Endothelial cell of hepatic sinusoid (primary cell): ENCODE results near the gene IFITM2.
"Not testable (repeated sequence)": the region's sequence is repeated elsewhere in the genome, so short reads cannot be mapped to it uniquely, and the experiment has no call there.

Experiments
- in situ Hi-C: cut with HindIII; loops from 2 replicates; pipeline ENCODE4 v1.10.0; 2017; ENCODE audit warnings: low sequenced_read_pairs

Gene IFITM2

GRCh38 chr11:281486-282161, 26.0 kb upstream of the IFITM2 start:
- in situ Hi-C loops, result no loop called here

GRCh38 chr11:282171-282570, 25.4 kb upstream of the IFITM2 start:
- in situ Hi-C loops, result no loop called here

GRCh38 chr11:282630-283360, 24.8 kb upstream of the IFITM2 start:
- in situ Hi-C loops, result no loop called here

- in situ Hi-C loops, result no loop called here
Observed at GRCh38 chr11:283405-284104, 24.1 kb upstream of the IFITM2 start.

GRCh38 chr11:284105-285020, 23.3 kb upstream of the IFITM2 start:
- in situ Hi-C loops, result no loop called here

- in situ Hi-C loops, result no loop called here
Observed at GRCh38 chr11:285021-285893, 22.4 kb upstream of the IFITM2 start.

- in situ Hi-C loops, result no loop called here
Observed at GRCh38 chr11:285894-286220, 21.8 kb upstream of the IFITM2 start.

GRCh38 chr11:286977-287820, 20.4 kb upstream of the IFITM2 start:
- in situ Hi-C loops, result not testable (repeated sequence)

GRCh38 chr11:287821-288477, 19.7 kb upstream of the IFITM2 start:
- in situ Hi-C loops, result no loop called here

- in situ Hi-C loops, result no loop called here
Observed at GRCh38 chr11:288478-289397, 18.9 kb upstream of the IFITM2 start, which contains the start of gene PGGHG. TSS of gene PGGHG (plus strand) at chr11:289126. CDS start at chr11:289817, 691 bp downstream.

GRCh38 chr11:289398-289711, 18.3 kb upstream of the IFITM2 start:
- in situ Hi-C loops, result no loop called here

GRCh38 chr11:289712-290620, 17.6 kb upstream of the IFITM2 start:
- in situ Hi-C loops, result no loop called here

GRCh38 chr11:290621-291231, 16.9 kb upstream of the IFITM2 start:
- in situ Hi-C loops, result no loop called here

GRCh38 chr11:291281-292210, 16.1 kb upstream of the IFITM2 start:
- in situ Hi-C loops, result no loop called here
